ENCODE data around the gene RUFY4. TPM values are rescaled to one million over a fixed set of nuclear protein-coding genes. Genes with fewer than 3 reads are reported as not detected.

Gene RUFY4
- total RNA-seq, 1 experiment from 2014 or later: 0.66 TPM

DNA sequence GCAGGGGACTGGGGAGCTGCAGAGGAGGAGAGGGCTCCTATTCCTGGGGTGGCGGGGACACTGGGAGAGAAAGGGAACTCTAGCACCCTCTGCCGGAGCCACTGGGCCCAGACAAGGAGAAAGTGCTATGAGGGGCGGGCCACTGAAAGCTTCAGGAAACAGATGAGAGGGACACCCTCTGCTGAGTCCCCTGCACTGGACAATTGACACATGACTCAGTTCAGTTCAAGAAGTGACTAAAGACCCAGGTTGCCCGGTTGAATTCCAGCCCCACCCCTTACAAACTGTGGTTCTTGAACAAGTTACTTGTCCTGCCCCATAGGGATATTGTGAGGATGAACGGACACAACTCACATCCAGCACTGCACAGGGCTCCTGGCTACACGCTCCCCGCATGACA lies 5.0 kb downstream of the RUFY4 start:
- Histone ChIP-seq H3K79me2 (ENCODE audit: insufficient read depth, low read length) (no peaks in the 10 kb centered on the region), H3K18ac (ENCODE audit: insufficient read length, low read depth, low read length) (no peak overlapping the region), H3K56ac (ENCODE audit: insufficient read length, low read depth, low read length) (no peak overlapping the region), H3K9me3 (ENCODE audit: control insufficient read depth, low read depth, low read length) (no peaks in the 10 kb centered on the region), H3K4me2 (ENCODE audit: insufficient read depth, insufficient read length, low read length) (no peak overlapping the region), H4K20me1 (ENCODE audit: control insufficient read depth, insufficient read depth, insufficient read length) (no peaks in the 10 kb centered on the region), H3K4ac (ENCODE audit: low read depth, low read length) (no peak overlapping the region), H4K8ac (replicated peaks; ENCODE audit: insufficient read length, low read depth, low read length) (no peak overlapping the region), H2BK20ac (ENCODE audit: low read depth, low read length, poor library complexity, severe bottlenecking) (no peak overlapping the region), H2BK5ac (ENCODE audit: insufficient read length, low read length) (no peak overlapping the region), H3K27me3 (ENCODE audit: insufficient read depth, low read length) (no peaks in the 10 kb centered on the region; the same call in 1 of the 2 replicates), H3K9ac (ENCODE audit: extremely low read depth, insufficient read length, low read length) (no peak overlapping the region), H3T11ph (ENCODE audit: low read length) (no peak overlapping the region), H2BK120ac (ENCODE audit: low read depth, low read length, poor library complexity, severe bottlenecking) (no peak overlapping the region), H4K91ac (ENCODE audit: insufficient read length, low read depth, low read length) (no peak overlapping the region), H3K14ac (ENCODE audit: insufficient read depth, low read length) (no peak overlapping the region), H2BK15ac (ENCODE audit: low read depth, low read length) (no peak overlapping the region), H3K4me1 (ENCODE audit: insufficient read depth, low read length) (no peaks in the 10 kb centered on the region; the same call in 1 of the 2 replicates), H2BK12ac (ENCODE audit: insufficient read length, low read depth, low read length) (no peak overlapping the region), H3K23me2 (ENCODE audit: insufficient read length, low read depth, low read length, poor library complexity, severe bottlenecking) (no peaks in the 10 kb centered on the region), H4K5ac (ENCODE audit: insufficient read length, low read depth, low read length) (no peak overlapping the region), H3K79me1 (ENCODE audit: insufficient read depth, low read depth, low read length, poor library complexity, severe bottlenecking) (no peaks in the 10 kb centered on the region), H2AFZ (ENCODE audit: low read length) (no peak overlapping the region), H3K27ac (ENCODE audit: insufficient read length, low read depth, low read length) (no peak overlapping the region), H3K23ac (ENCODE audit: insufficient read length, low read depth, low read length) (no peak overlapping the region), H2AK5ac (ENCODE audit: insufficient read length, low read length) (no peak overlapping the region)
- WGBS (ENCODE audit: extremely low coverage, insufficient read length, low lambda C conversion rate): no CpG with 5 or more reads among the region's 7 CpGs
- no peaks in the 10 kb centered on the region; a peak in 1 of 7 replicates for H3K36me3 Mint-ChIP-seq (ENCODE audit: insufficient read depth in 1 of 3, low read depth in 3 of 3)
- peak overlapping the region in 1 of 2 experiments; percentile 2; a peak in 1 of 5 replicates for H3K4me3 Mint-ChIP-seq
- peak; percentile 74 for DNase-seq
- peaks cover 6 to 17% of the 10 kb centered on the region in 2 experiments for H3K4me1 Mint-ChIP-seq
- no peaks in the 10 kb centered on the region for H3K9me3 Mint-ChIP-seq
- TF ChIP-seq, protein P1, sequence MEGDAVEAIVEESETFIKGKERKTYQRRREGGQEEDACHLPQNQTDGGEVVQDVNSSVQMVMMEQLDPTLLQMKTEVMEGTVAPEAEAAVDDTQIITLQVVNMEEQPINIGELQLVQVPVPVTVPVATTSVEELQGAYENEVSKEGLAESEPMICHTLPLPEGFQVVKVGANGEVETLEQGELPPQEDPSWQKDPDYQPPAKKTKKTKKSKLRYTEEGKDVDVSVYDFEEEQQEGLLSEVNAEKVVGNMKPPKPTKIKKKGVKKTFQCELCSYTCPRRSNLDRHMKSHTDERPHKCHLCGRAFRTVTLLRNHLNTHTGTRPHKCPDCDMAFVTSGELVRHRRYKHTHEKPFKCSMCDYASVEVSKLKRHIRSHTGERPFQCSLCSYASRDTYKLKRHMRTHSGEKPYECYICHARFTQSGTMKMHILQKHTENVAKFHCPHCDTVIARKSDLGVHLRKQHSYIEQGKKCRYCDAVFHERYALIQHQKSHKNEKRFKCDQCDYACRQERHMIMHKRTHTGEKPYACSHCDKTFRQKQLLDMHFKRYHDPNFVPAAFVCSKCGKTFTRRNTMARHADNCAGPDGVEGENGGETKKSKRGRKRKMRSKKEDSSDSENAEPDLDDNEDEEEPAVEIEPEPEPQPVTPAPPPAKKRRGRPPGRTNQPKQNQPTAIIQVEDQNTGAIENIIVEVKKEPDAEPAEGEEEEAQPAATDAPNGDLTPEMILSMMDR (conservative IDR thresholded peaks at IDR 0.05): peak; percentile 70
- H3K27ac Mint-ChIP-seq: no peak overlapping the region
- peaks cover 25% of the 10 kb centered on the region for H3K27me3 Mint-ChIP-seq (ENCODE audit: low read depth)

Measured in H9 (cell line).